ENCODE data around the gene SLCO4A1.

DNA sequence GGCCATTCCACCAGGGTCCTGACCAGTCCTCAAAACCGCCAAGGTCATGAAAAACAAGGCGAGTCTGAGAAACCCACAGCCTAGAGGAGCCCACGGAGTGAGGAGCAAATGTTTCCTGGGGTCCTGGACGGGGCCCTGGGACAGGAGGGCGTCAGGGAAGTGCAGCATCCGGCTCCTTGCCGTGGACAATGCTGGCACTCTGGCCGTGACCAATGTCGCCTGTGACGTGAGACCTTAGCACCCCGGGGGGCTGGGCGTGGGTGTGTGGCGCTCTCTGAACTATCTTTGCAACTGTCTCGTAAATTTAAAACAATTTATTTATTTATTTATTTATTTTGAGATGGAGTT is 34.1 kb upstream of the SLCO4A1 start:
- TF ChIP-seq, protein P1, sequence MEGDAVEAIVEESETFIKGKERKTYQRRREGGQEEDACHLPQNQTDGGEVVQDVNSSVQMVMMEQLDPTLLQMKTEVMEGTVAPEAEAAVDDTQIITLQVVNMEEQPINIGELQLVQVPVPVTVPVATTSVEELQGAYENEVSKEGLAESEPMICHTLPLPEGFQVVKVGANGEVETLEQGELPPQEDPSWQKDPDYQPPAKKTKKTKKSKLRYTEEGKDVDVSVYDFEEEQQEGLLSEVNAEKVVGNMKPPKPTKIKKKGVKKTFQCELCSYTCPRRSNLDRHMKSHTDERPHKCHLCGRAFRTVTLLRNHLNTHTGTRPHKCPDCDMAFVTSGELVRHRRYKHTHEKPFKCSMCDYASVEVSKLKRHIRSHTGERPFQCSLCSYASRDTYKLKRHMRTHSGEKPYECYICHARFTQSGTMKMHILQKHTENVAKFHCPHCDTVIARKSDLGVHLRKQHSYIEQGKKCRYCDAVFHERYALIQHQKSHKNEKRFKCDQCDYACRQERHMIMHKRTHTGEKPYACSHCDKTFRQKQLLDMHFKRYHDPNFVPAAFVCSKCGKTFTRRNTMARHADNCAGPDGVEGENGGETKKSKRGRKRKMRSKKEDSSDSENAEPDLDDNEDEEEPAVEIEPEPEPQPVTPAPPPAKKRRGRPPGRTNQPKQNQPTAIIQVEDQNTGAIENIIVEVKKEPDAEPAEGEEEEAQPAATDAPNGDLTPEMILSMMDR (IDR thresholded peaks at IDR 0.05): no peak
- no peak for TF ChIP-seq POLR2A (IDR thresholded peaks at IDR 0.05)
- no peak for TF ChIP-seq POLR2AphosphoS5 (IDR thresholded peaks at IDR 0.05)
